OCI-M1 (cell line): ENCODE results near the gene ZER1.

ENCODE experiments used
- DNase-seq: peaks from one replicate; lab custom pipeline; 2025; lab: John Stamatoyannopoulos, UW

Gene ZER1

DNA sequence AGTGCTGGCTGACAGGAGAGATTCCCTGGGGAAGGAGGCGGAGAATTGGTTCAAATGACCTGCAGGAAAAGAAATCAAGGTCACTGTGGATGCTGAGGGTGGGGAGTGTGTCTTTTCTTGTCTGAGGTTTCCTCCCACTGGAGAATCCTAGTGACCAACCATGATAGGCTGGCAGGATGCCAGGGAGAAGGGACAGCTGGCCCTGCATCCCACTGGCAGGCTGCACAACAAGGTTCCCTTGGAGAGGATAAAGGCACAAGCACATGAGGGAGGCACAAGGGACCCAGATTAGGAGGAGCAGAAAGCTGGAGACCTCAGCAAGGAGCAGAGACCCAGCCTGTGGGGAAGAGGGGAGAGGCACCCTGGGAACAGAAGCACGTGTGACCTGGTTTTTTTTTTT, 36.4 kb downstream of the ZER1 start:
- no peak for DNase-seq

DNA sequence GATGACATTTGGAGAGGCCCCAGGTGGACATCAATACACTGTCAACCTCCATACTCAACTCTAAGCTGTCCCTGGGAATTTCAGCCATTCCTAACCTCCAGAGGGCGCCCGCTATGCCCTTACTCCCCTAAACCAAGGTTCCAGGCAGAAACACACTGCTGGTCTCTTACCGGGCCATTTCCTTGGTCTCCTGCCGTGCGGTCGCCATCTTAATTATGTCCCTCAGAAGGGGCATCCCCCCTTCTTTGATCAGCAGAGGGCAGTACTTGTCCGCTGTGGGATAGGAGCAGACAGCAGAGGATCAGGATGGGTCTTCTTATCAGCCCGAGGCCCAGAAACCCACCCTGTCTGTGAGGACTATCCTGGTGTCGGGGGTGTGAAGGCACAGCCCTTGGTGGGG, 38.5 kb downstream of the ZER1 start:
- peak; percentile 95 for DNase-seq

DNA sequence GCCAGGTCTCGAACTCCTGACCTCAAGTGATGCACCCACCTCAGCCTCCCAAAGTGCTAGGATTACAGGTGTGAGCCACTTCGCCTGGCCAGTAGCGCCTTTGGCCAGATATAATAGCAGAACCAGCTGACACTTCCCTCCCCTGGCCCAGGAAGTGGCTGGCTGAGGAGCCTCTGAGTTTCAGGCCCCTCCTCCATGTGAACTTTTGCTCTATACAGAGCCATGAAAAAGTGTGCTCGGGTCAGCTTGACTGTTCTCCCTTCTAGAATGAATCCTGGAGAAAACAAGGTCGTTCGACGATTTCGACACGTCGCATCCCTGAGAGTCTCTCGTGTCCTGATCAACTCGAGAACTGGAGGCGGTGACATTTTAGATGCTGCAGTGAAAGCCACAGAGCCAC, 39.2 kb downstream of the ZER1 start:
- DNase-seq, result no peak

DNA sequence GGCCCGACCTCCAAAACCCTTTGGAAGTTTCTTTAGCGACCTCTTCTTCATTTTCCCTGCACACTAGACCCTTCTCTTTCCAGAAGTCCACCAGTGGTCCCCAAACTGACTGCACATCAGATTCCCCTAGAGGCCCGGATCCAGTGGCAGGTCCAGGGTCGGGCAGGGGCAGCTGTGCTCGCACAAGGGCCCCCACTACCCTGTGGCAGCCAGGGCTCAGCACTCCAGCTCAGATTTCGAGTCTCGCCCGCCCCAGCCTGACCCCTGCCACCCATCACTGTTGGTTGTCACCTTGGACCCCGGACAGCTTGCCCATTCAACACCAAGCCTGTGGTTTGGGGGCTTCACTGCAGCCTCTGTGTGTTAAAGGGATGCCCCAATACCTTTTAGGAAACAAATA, 40.0 kb downstream of the ZER1 start:
- DNase-seq, result no peak

DNA sequence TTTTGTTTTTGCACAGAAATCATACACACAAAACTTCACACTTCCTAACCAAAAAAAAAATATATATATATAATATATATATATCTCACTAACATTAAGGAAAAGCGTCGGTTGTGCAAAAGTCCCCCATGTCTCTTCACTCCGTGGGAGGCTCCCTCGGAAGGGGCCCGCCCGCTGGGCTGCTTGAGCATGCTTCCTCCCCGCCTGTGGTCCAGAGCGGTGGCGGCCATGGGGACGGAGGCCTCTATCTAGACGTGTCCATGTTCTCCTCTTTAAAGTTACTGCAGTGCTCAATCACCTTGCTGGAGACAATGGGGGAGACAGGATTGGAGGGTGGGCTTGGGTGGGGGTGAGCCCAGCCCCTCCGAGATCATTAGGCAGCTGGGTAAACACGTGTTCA, 40.6 kb downstream of the ZER1 start:
- no peak for DNase-seq

DNA sequence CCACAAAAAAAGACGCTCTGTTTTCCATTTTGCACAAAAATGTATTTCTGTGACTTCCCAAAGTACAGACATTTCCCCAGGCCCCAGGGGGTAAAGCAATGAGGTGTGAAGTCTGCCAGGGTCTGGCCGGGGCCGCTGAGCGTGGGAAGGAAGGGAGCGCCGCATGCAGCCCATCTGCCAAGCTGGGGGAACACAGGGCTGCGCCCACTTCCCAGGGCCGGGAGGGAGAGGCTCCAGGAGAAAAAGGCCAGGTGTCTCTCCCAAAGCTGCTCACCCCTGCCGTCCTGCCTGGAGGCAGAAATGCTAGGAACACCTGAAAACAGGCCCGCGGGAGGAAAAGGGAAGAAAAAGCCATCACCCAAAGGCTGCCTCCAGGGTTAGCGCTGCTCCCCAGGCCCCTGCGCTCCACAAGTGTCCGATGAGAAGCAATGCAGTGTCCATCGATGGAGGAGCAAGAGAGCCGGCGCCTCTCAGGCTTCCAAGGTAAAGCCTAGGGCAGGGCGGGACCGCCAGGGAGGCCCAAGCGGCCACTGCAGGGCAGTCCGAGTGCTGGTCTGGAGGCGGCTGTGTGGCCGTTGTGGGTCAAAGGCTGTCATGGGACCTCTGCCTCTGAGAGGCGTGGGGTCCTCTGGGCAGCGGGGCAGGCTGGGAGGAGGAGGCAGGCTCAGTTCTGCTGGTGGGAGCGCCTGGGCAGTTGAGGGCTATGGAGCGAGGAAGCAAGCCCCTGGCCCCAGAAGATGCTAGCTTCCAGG, 41.8 kb downstream of the ZER1 start:
- no peak for DNase-seq

DNA sequence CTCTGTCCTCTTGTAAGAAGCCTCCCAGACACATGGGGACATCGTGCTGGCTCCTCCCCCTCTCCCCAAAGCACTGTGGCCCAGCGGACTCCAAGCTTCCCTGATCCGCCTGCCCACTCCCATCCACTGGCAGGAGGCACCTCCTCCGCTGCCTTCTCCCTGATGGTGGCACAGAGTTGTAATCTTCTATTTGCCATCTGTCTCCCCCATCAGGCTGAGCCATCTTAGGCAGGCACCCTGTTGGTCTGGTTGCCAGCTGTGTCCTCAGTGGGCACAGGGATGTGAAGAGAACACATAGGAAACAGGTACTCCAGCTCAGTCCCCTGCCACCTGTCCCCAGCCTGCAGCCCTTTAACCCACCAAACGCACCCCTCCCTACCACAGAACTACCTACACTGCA, 42.4 kb downstream of the ZER1 start:
- DNase-seq, result no peak

DNA sequence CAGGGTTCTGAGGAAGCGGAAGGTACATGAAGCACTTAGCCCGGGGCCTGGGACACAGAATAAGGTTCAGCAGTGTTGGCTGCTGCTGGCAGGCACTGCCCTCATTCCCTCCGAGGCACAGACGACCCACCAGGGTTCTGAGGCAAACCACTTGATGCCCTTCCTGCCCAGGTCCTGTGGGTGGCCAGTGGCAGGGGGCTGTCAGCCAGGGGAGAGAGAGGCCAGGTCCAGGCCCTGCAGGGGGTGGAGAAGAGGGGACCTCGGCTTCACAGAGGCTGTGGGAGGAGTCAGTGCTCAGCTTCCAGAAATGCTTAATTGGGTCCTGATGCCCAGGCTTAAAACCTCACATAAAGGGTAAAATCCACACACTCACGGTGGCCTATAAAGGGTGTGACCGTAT, 43.4 kb downstream of the ZER1 start:
- no peak for DNase-seq

DNA sequence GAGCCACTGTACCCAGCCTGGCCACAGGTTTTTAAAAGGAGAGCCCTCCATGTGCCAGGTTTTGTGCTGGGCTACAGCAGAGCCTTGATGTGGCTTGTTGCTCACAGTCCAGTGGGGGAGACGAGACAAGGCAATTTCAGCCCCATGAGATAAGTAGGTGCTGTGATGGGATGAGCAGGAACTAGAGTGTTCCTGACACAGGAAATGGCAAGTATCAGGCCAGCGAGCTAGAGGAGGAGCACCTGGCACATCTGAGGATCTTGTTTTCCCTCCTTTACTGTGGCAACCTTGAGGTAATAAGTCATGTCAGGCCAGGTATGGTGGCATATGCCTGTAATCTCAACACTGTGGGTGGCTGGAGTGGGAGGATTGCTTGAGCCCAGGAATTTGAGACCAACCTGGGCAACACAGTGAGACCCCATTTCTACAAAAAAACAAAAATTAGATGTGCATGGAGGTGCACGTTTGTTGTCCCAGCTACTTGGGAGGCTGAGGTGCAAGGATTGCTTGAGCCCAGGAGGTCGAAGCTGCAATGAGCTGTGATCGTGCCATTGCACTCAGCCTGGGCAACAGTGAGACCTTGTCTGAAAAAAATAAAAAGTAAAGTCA, 44.0 kb downstream of the ZER1 start:
- DNase-seq, result no peak

DNA sequence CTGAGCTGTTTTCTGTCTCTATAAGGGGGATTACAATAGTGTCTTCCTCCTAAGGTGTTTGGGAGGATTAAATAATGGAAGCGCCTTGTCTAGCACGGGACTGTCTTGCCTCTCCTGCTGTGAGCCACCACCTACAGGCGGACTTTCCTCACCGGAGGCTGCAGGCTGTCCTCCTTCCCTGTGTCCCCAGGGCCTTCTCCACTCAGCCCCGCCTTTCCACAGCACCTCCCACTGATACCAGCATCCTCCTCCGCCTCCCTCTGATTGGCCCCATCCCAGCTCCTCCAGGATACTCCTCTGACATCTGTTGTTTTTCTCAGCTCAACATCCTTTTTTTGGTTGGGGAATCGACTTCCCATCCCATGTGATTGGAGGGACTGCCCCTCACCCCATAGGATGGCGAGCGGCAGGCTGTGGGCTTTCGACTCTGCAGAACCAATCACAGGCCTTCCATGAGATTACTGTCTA, 46.9 kb downstream of the ZER1 start:
- peak; percentile 60 for DNase-seq

DNA sequence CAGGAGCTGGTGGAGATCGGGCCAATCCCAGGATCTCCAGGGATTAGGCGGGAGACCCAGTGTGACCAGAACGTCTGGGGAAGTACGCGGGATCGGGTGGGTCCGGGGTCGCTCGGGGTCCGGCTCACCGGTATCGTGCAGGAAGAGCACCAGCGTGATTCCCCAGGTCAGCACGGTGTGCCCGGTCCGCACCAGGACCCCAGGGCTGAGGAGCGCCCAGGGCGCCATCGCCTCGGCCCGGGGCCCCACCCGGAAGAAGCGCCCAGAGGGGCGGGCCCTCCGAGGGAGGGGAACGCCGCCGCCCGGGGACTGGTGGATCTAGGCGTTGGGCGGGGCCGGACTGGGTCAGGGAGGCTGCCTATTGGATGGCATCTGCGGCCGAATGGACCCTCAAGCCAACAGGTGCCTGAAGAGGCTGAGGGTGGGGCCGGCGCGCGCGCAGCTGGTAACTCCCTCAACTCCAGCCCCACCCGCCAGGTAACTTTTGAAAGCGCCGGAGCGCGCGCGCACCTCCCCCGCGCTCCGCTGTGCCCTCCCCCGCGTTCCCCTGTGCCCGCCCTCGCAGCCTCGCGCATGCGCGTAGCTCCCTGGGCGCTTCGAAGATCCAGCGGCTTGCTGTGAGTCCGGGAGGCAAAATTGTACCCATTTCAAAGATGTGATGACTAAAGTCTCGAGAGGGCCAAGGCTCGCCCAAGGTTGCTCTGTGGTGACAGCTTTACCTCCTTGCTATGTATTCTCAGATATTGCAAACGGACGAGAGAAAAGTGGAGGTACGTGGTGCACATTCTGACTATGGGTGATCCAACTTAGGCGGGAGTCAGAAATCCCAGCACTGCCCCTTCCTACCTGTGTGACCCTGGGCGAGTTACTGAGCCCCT, 47.6 kb downstream of the ZER1 start, which contains the start of gene ZDHHC12:
TSS of gene ZDHHC12 (minus strand) at position 262 of the 878 bp plus-strand sequence. CDS start at position 228, 34 bp downstream.
- DNase-seq, result peak; percentile 98

DNA sequence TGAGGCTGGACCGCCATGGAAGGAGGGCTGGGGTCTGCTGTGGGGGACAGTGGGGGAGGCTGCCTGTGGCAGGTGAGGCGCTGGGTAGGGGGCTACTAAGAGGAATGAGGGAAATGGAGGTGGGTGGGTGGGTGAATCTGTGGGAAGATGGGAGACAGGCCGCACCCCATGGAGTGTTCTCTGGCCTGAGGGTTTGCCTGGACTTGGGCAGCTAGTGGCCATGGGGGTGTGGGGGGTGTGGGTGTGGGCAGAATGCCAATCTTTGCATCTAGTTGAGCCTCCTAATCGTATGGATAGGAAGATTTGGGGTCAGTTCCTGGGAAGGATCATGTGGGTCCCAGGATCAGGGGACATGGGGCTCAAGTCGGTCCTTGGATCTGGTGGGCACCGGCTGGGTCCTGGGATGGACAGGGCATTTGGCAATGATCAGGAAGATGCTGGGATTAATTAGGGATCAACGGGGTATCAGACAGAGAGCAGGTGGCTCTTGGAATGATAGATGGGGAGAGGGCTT, 48.3 kb downstream of the ZER1 start:
- DNase-seq, result peak; percentile 53

DNA sequence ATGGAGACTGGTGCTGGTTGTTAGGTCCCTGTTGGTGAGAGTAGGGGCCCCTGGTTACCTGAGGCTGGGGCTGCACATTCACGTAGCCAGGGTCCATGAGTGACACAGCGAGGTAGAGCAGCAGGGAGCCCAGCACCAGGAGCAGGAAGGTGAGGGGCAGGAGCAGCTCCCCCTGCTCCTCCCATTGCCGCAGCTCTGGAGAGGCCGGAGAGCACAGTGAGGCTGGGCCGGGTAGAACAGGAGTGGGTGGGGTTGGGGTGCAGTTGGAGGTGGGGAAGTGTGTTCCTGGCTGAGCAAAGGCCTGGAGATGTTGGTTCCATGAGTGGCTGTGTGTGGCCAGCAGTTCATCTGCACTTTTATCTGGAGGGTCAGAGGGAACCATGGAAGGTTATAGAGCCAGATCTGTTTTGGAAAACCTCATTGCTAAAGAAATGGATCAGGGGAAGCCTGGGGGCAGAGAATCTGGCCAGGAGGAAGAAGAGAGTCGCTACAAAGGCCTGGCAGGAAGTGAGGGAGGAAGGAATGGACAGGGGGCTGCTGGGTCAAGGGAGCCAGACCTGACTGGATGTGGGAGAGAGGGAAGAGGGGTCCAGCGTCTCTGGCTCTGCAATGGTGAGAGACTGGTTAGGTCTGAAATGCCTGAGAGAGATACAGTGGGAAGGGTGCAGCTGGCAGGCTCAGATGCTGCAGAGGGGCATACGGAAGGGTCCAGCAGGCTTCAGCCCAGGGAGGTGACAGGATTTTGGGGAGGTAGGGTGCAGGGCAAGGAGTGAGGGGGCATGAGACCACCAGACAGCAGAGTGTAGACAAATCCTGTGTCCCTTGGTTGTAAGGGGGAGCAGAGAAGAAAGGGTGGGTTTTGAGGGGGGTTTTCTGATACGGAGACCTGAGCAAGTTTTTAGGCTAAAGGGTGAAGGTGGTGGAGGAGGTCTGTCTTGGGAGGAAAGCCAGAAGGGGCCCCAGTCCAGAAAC, 49.1 kb downstream of the ZER1 start:
- DNase-seq, result no peak

DNA sequence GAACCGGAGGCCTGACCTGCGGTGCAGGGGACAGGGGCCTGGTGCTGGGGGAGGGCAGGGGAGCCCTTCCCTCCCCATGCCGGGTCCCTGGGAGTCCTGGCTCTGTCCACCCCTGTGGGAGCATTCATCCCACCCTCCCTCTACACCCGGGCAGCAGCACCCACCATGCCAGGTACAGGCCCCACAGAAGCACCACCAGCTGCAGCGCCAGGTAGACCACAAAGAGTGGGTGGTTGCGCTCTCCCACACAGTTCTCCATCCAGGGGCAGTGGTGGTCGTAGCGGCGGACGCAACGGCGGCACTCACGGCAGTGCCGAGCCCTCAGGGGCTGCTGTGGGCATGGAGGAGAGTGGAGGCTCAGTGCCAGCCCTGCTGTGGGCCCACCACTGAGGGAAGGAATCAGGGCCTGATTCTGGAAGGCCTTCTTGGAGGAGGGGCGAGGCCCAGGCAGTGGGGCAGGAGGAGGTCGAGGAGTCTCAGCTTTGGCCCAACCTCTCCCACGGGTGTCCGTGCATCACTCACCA, 50.2 kb downstream of the ZER1 start:
- DNase-seq, result no peak

DNA sequence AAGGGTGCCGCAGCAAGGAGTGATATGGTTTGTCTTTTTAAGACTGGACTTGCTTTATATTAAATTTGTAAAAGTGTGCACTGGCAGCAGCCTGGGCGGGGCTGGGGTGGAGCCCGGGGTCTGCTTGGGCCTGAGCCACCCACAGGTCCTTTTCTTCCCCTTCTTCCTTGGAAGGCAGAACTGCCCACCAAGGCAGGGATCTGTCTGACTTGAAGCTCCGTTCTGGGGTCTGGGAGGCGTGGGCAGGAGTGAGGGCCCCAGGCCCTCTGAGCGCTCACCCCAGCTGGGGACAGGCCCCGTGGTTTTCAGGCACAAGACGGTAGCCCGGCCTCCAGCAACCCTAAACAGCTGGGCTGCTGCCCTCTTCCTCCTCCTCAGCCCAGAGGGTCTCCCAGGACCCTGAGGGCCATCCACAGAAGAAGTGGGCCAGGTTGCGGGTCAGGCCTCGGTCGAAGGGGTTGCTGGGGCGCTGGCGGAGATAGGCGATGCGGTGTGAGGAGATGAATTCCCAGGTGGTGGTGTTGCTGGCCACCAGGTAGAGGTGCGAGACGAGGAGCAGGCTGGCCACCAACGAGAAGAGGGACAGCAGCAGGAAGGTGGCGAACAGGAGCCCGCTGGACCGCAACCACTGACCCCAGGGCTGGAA, 50.8 kb downstream of the ZER1 start:
- DNase-seq, result no peak

DNA sequence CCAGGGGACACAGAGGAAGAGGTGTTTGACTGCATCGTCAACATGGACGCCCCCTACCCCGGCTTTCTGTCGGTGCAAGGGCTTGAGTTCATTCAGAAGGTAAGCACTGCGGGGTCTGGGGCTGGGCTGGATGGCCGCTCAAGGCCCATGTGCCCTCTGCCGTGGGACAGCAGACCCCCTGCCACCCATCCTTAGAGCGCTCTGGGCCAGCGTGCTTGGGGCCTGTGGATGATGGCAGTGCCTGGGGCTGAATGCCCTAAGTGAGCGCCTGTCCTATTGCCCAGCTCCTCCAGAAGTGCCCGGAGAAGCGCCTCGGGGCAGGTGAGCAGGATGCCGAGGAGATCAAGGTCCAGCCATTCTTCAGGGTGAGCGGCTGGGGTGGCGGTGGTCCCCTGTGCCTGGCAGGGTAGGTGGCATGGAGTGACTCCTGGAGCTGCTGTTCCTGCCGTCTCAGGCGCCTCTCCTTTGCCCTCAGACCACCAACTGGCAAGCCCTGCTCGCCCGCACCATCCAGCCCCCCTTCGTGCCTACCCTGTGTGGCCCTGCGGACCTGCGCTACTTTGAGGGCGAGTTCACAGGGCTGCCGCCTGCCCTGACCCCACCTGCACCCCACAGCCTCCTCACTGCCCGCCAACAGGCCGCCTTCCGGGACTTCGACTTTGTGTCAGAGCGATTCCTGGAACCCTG, 51.7 kb downstream of the ZER1 start:
- DNase-seq, result no peak

DNA sequence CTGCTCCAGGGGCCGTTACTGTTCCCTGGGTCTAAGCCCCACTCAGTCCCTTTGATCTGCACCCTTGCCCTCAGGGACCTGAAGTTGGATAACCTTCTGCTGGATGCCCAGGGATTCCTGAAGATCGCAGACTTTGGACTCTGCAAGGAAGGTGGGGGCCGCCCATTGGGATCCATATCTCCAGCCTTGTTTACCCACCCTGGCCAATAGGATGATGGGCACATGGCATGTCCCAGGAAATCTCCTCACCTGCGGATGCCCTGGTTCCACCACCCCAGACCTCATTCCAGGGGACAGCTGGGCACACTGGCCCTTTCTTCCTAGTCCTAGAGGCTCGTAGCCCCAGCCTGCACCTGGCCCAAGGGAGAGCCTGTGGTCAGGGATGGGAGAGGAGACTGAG, 53.3 kb downstream of the ZER1 start:
- no peak for DNase-seq

DNA sequence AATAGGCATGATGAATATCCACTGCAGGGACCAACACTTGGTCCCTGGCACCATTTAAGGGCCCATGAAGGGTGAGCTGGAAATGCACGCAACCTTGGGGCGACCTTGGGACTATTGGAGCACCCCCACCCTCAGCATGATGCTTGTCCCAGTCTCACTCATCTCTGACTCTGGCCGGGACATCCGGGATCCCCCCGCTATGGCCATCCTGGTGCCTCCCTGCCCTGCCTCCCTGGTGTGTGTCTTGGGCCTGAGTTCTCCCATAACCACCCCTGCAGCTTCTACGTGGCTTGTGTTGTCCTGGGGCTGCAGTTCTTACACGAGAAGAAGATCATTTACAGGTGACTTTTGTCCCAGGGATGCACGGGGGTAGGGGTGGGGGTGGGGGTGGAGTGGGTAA, 53.7 kb downstream of the ZER1 start:
- no peak for DNase-seq

DNA sequence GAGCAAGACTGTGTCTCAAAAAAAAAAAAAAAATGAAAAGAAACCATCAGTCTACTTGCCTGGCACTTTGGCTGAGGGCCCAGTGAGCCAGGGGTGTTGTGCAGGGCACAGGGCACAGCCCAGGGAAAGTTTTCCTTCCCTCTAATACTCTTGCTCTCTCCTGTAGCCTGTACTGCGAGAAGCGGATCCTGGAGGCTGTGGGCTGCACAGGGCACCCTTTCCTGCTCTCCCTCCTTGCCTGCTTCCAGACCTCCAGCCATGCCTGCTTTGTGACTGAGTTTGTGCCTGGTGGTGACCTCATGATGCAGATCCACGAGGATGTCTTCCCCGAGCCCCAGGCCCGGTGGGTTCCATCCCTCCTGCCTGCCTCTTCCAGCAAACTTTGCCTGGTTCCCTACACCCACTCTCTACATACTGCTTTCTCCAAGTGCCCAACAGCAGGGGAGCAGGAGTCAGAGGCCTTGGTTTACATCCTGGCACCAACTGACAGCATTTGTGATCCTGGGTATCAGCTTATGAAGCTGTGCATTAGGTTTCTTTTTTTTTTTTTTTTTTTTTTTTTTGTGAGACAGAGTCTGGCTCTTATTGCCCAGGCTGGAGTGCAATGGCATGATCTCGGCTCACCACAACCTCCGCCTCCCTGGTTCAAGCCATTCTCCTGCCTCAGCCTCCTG, 55.0 kb downstream of the ZER1 start:
- DNase-seq, result no peak

DNA sequence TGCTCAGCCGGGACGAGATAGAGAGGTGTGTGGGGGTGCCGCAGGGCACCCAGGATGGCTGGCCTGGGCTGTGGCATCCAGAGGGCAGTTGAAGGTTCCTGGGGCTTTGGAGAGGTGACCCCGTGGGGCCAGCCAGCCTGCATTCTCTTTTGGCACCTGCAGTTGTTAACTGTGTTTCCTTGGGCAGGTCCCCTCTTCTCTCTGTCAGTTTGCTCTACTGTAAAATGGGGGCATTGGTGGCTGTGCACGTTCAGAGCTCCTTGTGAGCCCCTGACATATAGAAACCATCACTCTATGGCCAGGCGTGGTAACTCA, 56.3 kb downstream of the ZER1 start:
- no peak for DNase-seq
